K562 (cell line): Measurements from ENCODE around the gene METAP1. TPM values are rescaled to one million over a fixed set of nuclear protein-coding genes. Genes with fewer than 3 reads are reported as not detected.

Source experiments
- CEBPG ChIP-seq, 3 experiments: fragments of 200-800 bp in 1 of 3; sonication (Bioruptor generic) in 1 of 3; sonication (generic) in 1 of 3; formaldehyde crosslinking in 1 of 3; IDR thresholded peaks in 2 of 3; conservative IDR thresholded peaks in 1 of 3; 2 replicates each; pipeline versions ENCODE4 v1.6.1 to v1.8.0; 2016 to 2022; ENCODE audit warnings: missing compliant biosample characterization in 2 of 3, missing genetic modification characterization in 2 of 3, mild to moderate bottlenecking in 1 of 3, missing genetic modification reagents in 1 of 3
- FUS ChIP-seq: fragments of 200-400 bp; formaldehyde crosslinking; optimal IDR thresholded peaks from 2 replicates; pipeline ENCODE3; 2017; ENCODE audit warnings: low read depth, low read length
- MAZ ChIP-seq, 2 experiments: fragments of 450-650 bp in 1 of 2; sonication (generic) in 1 of 2; formaldehyde crosslinking; IDR thresholded peaks in 1 of 2; conservative IDR thresholded peaks in 1 of 2; 2 replicates each; pipeline versions ENCODE4 v1.4.0 to v1.5.0; 2020; ENCODE audit warnings: mild to moderate bottlenecking in 1 of 2, missing genetic modification reagents in 1 of 2
- MBD2 ChIP-seq: sonication (generic); IDR thresholded peaks from 2 replicates; pipeline ENCODE4 v1.6.1; 2016; ENCODE audit warnings: low read depth, borderline replicate concordance
- RBFOX2 ChIP-seq: fragments of 200-400 bp; formaldehyde crosslinking; IDR thresholded peaks from 2 replicates; pipeline ENCODE4 v1.6.1; 2017; ENCODE audit warnings: low read depth, mild to moderate bottlenecking, low read length, moderate library complexity
- TCF3 ChIP-seq: sonication (generic); formaldehyde crosslinking; IDR thresholded peaks from 2 replicates; pipeline ENCODE4 v1.4.0; 2020; ENCODE audit warnings: mild to moderate bottlenecking, missing genetic modification reagents
- ZNF239 ChIP-seq: fragments of 250-450 bp; sonication (Bioruptor Pico); IDR thresholded peaks from 2 replicates; pipeline ENCODE4 v1.4.0; 2020; ENCODE audit warnings: mild to moderate bottlenecking
- ZNF507 ChIP-seq: conservative IDR thresholded peaks from 2 replicates; pipeline ENCODE4 v1.6.1; 2017; ENCODE audit warnings: missing genetic modification characterization, missing compliant biosample characterization
- polyA plus RNA-seq, 8 experiments: library from polyadenylated mRNA; depleted of rRNA in 4 of 8; stranded (reverse) in 5 of 8; unstranded in 3 of 8; fragments of >200 nt; fragmentation: Nextera tagmentation in 2 of 8; fragmentation: Illumina TruSeq in 1 of 8; extraction: Ambion mirVana in 2 of 8; extraction: Trizol in 1 of 8; gene quantifications; 2 replicates each; pipeline versions ENCODE4 v1.2.1 to v1.2.3, GENCODE V29; 2011 to 2014; ENCODE audit warnings: inconsistent platforms in 1 of 8, missing spikeins in 1 of 8
- total RNA-seq, 7 experiments: library from RNA; depleted of rRNA in 6 of 7; stranded (reverse); fragments of >200 nt in 6 of 7; fragmentation: Illumina TruSeq in 2 of 7; extraction: Trizol in 2 of 7; gene quantifications; 2 replicates each; pipeline versions ENCODE4 v1.2.1 to v1.2.3, GENCODE V29; 2011 to 2021; ENCODE audit warnings: low replicate concordance in 1 of 7
- TF ChIP-seq, protein P1 (sequence below), 2 experiments: fragments of 450-650 bp; formaldehyde crosslinking in 1 of 2; IDR thresholded peaks; 2 replicates each; pipeline versions ENCODE4 v1.4.0 to v1.6.1; 2014 to 2020; ENCODE audit warnings: mild to moderate bottlenecking in 2 of 2, borderline replicate concordance in 1 of 2, low read depth in 1 of 2
- TF ChIP-seq, protein P2 (sequence below): fragments of 450-650 bp; formaldehyde crosslinking; IDR thresholded peaks from 2 replicates; pipeline ENCODE4 v1.4.0; 2020; ENCODE audit warnings: mild to moderate bottlenecking, mixed read lengths
- TF ChIP-seq, protein P3 (sequence below): fragments of 200-800 bp; sonication (Bioruptor generic); IDR thresholded peaks from 2 replicates; pipeline ENCODE4 v1.6.1; 2017; ENCODE audit warnings: missing genetic modification characterization, missing compliant biosample characterization
- TF ChIP-seq, protein P4 (sequence below): IDR thresholded peaks from 2 replicates; pipeline ENCODE4 v1.6.1; 2011; ENCODE audit not compliant: insufficient read length; ENCODE audit errors: extremely low read depth

Gene METAP1
- total and polyA plus RNA-seq, 9 of the 15 experiments (the other 6 are each of a cell fraction or from before 2014, with no cell fraction given), result 31.4 to 77.6 (median 59.5) TPM

DNA sequence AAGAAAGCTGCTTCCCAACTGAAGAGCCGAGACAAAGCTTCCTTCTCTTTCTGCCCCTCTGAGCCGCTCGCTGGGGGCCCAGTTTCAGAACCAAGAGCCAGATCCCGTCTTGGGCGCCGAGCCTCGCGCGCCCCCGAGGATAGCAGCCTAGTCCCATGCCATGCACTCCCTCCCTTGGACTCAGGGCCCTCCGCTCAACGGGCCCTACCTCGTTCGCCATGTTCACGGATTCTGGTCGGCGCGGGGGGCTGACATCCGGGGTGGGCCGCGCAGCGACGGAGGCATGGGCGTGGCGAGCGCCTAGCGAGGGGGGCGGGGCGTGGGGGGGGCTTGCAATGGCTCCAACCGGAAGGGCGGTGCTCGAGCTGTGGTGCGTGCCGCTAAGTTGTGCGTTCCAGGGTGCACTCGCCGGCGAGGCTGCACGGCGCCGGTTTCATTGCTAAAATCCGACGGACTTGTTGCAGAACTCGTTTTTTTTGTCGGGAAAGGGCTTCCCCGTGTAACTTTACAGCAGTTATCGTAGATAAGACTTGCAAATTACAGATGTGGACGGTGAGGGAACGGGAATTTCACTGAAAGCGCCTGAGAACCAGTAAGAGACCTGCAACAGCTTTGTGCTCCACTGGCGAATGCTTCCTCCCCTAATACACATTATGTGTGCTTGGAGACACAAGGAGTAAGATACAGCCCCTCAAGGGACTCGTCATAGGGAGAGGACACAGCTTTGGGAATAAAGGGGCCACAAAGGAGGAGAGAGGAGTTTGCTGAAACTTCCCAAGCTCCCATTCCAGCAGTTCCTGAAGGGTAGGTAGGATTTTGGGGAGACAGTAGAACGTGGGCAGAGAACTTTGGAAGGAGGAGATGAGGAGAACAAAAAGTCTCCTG lies 93.2 kb downstream of the METAP1 start, which contains the start of gene ADH5 (continued):
- TF ChIP-seq, protein P1, sequence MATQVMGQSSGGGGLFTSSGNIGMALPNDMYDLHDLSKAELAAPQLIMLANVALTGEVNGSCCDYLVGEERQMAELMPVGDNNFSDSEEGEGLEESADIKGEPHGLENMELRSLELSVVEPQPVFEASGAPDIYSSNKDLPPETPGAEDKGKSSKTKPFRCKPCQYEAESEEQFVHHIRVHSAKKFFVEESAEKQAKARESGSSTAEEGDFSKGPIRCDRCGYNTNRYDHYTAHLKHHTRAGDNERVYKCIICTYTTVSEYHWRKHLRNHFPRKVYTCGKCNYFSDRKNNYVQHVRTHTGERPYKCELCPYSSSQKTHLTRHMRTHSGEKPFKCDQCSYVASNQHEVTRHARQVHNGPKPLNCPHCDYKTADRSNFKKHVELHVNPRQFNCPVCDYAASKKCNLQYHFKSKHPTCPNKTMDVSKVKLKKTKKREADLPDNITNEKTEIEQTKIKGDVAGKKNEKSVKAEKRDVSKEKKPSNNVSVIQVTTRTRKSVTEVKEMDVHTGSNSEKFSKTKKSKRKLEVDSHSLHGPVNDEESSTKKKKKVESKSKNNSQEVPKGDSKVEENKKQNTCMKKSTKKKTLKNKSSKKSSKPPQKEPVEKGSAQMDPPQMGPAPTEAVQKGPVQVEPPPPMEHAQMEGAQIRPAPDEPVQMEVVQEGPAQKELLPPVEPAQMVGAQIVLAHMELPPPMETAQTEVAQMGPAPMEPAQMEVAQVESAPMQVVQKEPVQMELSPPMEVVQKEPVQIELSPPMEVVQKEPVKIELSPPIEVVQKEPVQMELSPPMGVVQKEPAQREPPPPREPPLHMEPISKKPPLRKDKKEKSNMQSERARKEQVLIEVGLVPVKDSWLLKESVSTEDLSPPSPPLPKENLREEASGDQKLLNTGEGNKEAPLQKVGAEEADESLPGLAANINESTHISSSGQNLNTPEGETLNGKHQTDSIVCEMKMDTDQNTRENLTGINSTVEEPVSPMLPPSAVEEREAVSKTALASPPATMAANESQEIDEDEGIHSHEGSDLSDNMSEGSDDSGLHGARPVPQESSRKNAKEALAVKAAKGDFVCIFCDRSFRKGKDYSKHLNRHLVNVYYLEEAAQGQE (IDR thresholded peaks at IDR 0.05; ENCODE audit: borderline replicate concordance), result no peak
- TF ChIP-seq, protein P1 (CRISPR knock-in tag; IDR thresholded peaks at IDR 0.05; ENCODE audit: low read depth), result no peak
- TF ChIP-seq ZNF507 (tag) (no peak), TCF3 (CRISPR knock-in tag) (no peak), CEBPG (CRISPR knock-in tag; IDR thresholded peaks at IDR 0.05) (no peak), CEBPG (tag; conservative IDR thresholded peaks at IDR 0.05 in 1 of 2, IDR thresholded peaks at IDR 0.05 in 1 of 2) (no peak), MAZ (CRISPR knock-in tag; conservative IDR thresholded peaks at IDR 0.05 in 1 of 2, IDR thresholded peaks at IDR 0.05 in 1 of 2) (peak; percentile 51 to 82; a peak in 3 of 4 replicates), MBD2 (peak; percentile 14; the same call in 1 of the 2 replicates), ZNF239 (CRISPR knock-in tag) (no peak), RBFOX2 (peak; percentile 91), FUS (no peak)
- TF ChIP-seq, protein P2, sequence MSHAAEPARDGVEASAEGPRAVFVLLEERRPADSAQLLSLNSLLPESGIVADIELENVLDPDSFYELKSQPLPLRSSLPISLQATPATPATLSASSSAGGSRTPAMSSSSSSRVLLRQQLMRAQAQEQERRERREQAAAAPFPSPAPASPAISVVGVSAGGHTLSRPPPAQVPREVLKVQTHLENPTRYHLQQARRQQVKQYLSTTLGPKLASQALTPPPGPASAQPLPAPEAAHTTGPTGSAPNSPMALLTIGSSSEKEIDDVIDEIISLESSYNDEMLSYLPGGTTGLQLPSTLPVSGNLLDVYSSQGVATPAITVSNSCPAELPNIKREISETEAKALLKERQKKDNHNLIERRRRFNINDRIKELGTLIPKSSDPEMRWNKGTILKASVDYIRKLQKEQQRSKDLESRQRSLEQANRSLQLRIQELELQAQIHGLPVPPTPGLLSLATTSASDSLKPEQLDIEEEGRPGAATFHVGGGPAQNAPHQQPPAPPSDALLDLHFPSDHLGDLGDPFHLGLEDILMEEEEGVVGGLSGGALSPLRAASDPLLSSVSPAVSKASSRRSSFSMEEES (CRISPR knock-in tag), result no peak
- TF ChIP-seq, protein P3, sequence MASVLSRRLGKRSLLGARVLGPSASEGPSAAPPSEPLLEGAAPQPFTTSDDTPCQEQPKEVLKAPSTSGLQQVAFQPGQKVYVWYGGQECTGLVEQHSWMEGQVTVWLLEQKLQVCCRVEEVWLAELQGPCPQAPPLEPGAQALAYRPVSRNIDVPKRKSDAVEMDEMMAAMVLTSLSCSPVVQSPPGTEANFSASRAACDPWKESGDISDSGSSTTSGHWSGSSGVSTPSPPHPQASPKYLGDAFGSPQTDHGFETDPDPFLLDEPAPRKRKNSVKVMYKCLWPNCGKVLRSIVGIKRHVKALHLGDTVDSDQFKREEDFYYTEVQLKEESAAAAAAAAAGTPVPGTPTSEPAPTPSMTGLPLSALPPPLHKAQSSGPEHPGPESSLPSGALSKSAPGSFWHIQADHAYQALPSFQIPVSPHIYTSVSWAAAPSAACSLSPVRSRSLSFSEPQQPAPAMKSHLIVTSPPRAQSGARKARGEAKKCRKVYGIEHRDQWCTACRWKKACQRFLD (CRISPR knock-in tag), result 0 out of 2 replicates have a peak, but pooled peaks have one; percentile 47
- TF ChIP-seq, protein P4, sequence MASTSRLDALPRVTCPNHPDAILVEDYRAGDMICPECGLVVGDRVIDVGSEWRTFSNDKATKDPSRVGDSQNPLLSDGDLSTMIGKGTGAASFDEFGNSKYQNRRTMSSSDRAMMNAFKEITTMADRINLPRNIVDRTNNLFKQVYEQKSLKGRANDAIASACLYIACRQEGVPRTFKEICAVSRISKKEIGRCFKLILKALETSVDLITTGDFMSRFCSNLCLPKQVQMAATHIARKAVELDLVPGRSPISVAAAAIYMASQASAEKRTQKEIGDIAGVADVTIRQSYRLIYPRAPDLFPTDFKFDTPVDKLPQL, result no peak
